OCI-LY3 (cell line): ENCODE data around the gene TFR2.
A peak's percentile ranks its signal among the peaks of the same experiment; 100 is the strongest.

Experiments used
- H2AFZ ChIP-seq: fragments of 200-600, 300-600 bp; shearing (Covaris generic); 2 replicates; pipeline ENCODE4 v1.6.0; 2014; ENCODE audit warnings: antibody characterized with exemption, low read depth, low read length
- H3K27ac ChIP-seq: fragments of 200-600, 300-600 bp; sonication (generic); 2 replicates; pipeline ENCODE4 v1.5.1; 2014; ENCODE audit warnings: mild to moderate bottlenecking, low read length, moderate library complexity, mixed read lengths
- H3K27me3 ChIP-seq: fragments of 200-600, 300-600 bp; sonication (generic); 2 replicates; pipeline ENCODE4 v1.6.1; 2014; ENCODE audit warnings: low read depth, low read length, mixed read lengths
- H3K36me3 ChIP-seq: fragments of 200-600, 300-600 bp; sonication (generic); replicated peaks from 2 replicates; pipeline ENCODE3; 2014; ENCODE audit warnings: low read depth, low read length, mixed read lengths
- H3K4me1 ChIP-seq: fragments of 300-600, 200-600 bp; sonication (generic); 2 replicates; pipeline ENCODE4 v1.6.1; 2014; ENCODE audit warnings: low read length, mixed read lengths
- H3K4me2 ChIP-seq: fragments of 200-600, 300-600 bp; sonication (generic); 2 replicates; pipeline ENCODE4 v1.6.1; 2014; ENCODE audit warnings: low read length, mixed read lengths
- H3K4me3 ChIP-seq: fragments of 300-600, 200-600 bp; sonication (generic); 2 replicates; pipeline ENCODE4 v1.5.1; 2014; ENCODE audit warnings: antibody characterized with exemption, mild to moderate bottlenecking, low read length, moderate library complexity
- H3K79me2 ChIP-seq: fragments of 300-600, 200-600 bp; shearing (Covaris generic); 2 replicates; pipeline ENCODE4 v1.6.1; 2014; ENCODE audit warnings: mild to moderate bottlenecking, low read length, mixed read lengths
- H3K9ac ChIP-seq: fragments of 300-600, 200-600 bp; shearing (Covaris generic); 2 replicates; pipeline ENCODE4 v1.6.0; 2014; ENCODE audit warnings: mild to moderate bottlenecking, low read length, moderate library complexity
- H3K9me3 ChIP-seq: fragments of 200-600, 300-600 bp; shearing (Covaris generic); 2 replicates; pipeline ENCODE4 v1.6.1; 2014; ENCODE audit warnings: low read length, mixed read lengths; ENCODE audit not compliant: insufficient read depth
- H4K20me1 ChIP-seq: fragments of 200-600, 300-600 bp; sonication (generic); 2 replicates; pipeline ENCODE4 v1.6.1; 2016; ENCODE audit warnings: low read length, mixed read lengths; ENCODE audit not compliant: insufficient read depth
- CTCF ChIP-seq: fragments of 200-600, 300-600 bp; sonication (generic); IDR thresholded peaks from 2 replicates; pipeline ENCODE4 v1.5.1; 2014; ENCODE audit warnings: antibody characterized with exemption, low read length, low read depth
- EZH2phosphoT487 ChIP-seq: fragments of 200-600 bp; shearing (Covaris generic); IDR thresholded peaks from 2 replicates; pipeline ENCODE4 v1.6.1; 2018; ENCODE audit warnings: antibody characterized with exemption, mixed run types, low read depth

Gene TFR2

DNA sequence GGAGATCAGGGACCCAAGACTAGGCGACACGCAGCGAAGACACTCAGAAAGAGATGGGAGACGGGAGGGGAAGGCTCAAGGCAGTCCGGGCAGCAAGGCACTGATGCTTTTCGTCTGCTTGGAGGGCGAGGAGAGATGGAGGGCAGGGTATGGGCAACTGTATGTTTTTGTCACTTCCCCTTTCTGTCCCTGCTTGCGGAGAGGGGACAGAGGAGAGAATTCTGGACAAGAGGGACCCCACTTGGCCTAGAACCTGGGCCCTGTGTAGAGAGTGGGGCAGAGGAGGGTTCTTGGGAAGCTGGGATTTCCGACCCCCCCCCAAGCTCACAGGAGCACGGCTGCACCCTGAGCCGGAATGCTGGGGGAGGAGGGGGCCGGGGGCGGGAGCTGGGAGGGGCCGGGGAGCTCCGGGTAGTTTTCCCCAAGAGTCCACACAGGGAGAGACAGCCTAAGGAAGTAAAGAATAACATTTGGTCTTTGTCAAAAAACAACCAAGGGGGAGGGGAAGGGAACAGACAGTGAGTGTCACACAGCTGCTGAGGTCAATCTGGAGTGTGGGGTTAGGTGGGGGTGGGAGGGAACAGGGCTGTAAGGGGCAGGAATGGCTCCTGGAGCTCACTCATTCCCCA, 57.2 kb downstream of the TFR2 start:
- Histone ChIP-seq H3K9ac (peak overlapping the region; percentile 94), H3K9me3 (no peaks in the 10 kb centered on the region), H3K4me2 (peak overlapping the region; percentile 96), H3K4me1 (peaks cover 24% of the 10 kb centered on the region), H3K79me2 (peaks cover 8% of the 10 kb centered on the region), H3K36me3 (peaks cover 15% of the 10 kb centered on the region), H3K27ac (peak overlapping the region; percentile 59), H4K20me1 (0 out of 2 replicates have a peak, but pooled peaks cover 2% of the 10 kb centered on the region), H2AFZ (no peak overlapping the region; the same call in 1 of the 2 replicates), H3K4me3 (peak overlapping the region; percentile 86), H3K27me3 (0 out of 2 replicates have a peak, but pooled peaks cover under 1% of the 10 kb centered on the region)
- TF ChIP-seq CTCF (no peak), EZH2phosphoT487 (no peak)

- peak overlapping the region; percentile 59 for H3K27ac ChIP-seq
These were observed 58.0 kb downstream of the TFR2 start for GRCh38 chr7:100583132-100584053.

GRCh38 chr7:100582650-100583049, 58.7 kb downstream of the TFR2 start:
- H3K9ac ChIP-seq: no peak overlapping the region
- TF ChIP-seq CTCF (no peak), EZH2phosphoT487 (no peak)
- H3K27me3 ChIP-seq: no peaks in the 10 kb centered on the region
- H3K9me3 ChIP-seq: no peaks in the 10 kb centered on the region
- peaks cover 8% of the 10 kb centered on the region for H3K79me2 ChIP-seq
- peaks cover 24% of the 10 kb centered on the region for H3K4me1 ChIP-seq
- H2AFZ ChIP-seq: no peak overlapping the region
- H4K20me1 ChIP-seq: 0 out of 2 replicates have a peak, but pooled peaks cover 2% of the 10 kb centered on the region
- H3K4me2 ChIP-seq: no peak overlapping the region
- no peak overlapping the region for H3K27ac ChIP-seq
- H3K4me3 ChIP-seq: no peak overlapping the region
- H3K36me3 ChIP-seq: peaks cover 18% of the 10 kb centered on the region

More at GRCh38 chr7:100583132-100584053, 58.0 kb downstream of the TFR2 start:
- Histone ChIP-seq H3K4me1 (peaks cover 24% of the 10 kb centered on the region), H3K4me2 (peak overlapping the region; percentile 96), H3K27me3 (no peaks in the 10 kb centered on the region), H3K9me3 (no peaks in the 10 kb centered on the region), H3K36me3 (peaks cover 17% of the 10 kb centered on the region), H3K4me3 (peak overlapping the region; percentile 86), H2AFZ (no peak overlapping the region; the same call in 1 of the 2 replicates), H4K20me1 (0 out of 2 replicates have a peak, but pooled peaks cover 2% of the 10 kb centered on the region), H3K79me2 (peaks cover 8% of the 10 kb centered on the region), H3K9ac (peak overlapping the region; percentile 94)
- no peak for TF ChIP-seq CTCF
- TF ChIP-seq EZH2phosphoT487: no peak
